ENCODE measurements around the gene NFATC4. TPM values are rescaled to one million over a fixed set of nuclear protein-coding genes. Genes with fewer than 3 reads are reported as not detected.

Gene NFATC4
- total and polyA plus RNA-seq, 12 donors = 3.0 to 69.2 (median 9.9) TPM

GRCh38 chr14:24363401-24363800, 4.6 kb upstream of the NFATC4 start:
- Histone ChIP-seq H3K27ac (no peak overlapping the region), H3K36me3 (no peaks in the 10 kb centered on the region), H3K4me1 (peaks cover 0 to 35% (median 25%) of the 10 kb centered on the region in 9 donors), H3K27me3 (peaks cover 0 to 44% (median 6%) of the 10 kb centered on the region in 7 donors), H3K4me3 (no peak overlapping the region), H3K9me3 (no peaks in the 10 kb centered on the region)
- DNase-seq = no peak
- no peak for ATAC-seq
- TF ChIP-seq, protein P1, sequence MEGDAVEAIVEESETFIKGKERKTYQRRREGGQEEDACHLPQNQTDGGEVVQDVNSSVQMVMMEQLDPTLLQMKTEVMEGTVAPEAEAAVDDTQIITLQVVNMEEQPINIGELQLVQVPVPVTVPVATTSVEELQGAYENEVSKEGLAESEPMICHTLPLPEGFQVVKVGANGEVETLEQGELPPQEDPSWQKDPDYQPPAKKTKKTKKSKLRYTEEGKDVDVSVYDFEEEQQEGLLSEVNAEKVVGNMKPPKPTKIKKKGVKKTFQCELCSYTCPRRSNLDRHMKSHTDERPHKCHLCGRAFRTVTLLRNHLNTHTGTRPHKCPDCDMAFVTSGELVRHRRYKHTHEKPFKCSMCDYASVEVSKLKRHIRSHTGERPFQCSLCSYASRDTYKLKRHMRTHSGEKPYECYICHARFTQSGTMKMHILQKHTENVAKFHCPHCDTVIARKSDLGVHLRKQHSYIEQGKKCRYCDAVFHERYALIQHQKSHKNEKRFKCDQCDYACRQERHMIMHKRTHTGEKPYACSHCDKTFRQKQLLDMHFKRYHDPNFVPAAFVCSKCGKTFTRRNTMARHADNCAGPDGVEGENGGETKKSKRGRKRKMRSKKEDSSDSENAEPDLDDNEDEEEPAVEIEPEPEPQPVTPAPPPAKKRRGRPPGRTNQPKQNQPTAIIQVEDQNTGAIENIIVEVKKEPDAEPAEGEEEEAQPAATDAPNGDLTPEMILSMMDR (IDR thresholded peaks at IDR 0.05) = no peak
- intact Hi-C loops (cut with DNase I) = loop anchor here in 2 of 10 donors (10.0 kb wide), 2 partner anchors 51 to 71 kb away; no protein-coding TSS in a partner anchor
- 93 to 95% methylated on average over 5 of the region's 5 CpGs for WGBS, 2 donors

GRCh38 chr14:24364841-24365240, 3.1 kb upstream of the NFATC4 start:
- TF ChIP-seq, protein P1 (IDR thresholded peaks at IDR 0.05) = no peak
- Histone ChIP-seq H3K4me3 (no peak overlapping the region), H3K9me3 (no peaks in the 10 kb centered on the region), H3K27ac (peak overlapping the region in 7 of 10 donors; percentile 86 to 96 (median 92)), H3K4me1 (peaks cover 0 to 44% (median 25%) of the 10 kb centered on the region in 9 donors), H3K27me3 (peaks cover 0 to 56% (median 9%) of the 10 kb centered on the region in 7 donors), H3K36me3 (no peaks in the 10 kb centered on the region)
- DNase-seq (no peak), ATAC-seq (no peak)
- 60 to 67% methylated on average over 1 of the region's 1 CpG for WGBS, 2 donors
- intact Hi-C loops (cut with DNase I) = loop anchor here in 4 of 10 donors (2.0 to 10.0 kb wide), 4 partner anchors 47 to 72 kb away; no protein-coding TSS in a partner anchor

GRCh38 chr14:24365600-24366412, 2.2 kb upstream of the NFATC4 start:
- intact Hi-C loops (cut with DNase I) = loop anchor here (1.0 to 10.0 kb wide), 12 partner anchors 31 to 71 kb away; partner anchors contain the start of genes ADCY4 (in 5 of the 10), NYNRIN (in 4 of the 10), CBLN3 (in 1 of the 10) and KHNYN (in 1 of the 10)
- ATAC-seq = peak; percentile 21 to 72 (median 58)
- H3K27me3 ChIP-seq = peaks cover 0 to 56% (median 9%) of the 10 kb centered on the region in 7 donors

DNA sequence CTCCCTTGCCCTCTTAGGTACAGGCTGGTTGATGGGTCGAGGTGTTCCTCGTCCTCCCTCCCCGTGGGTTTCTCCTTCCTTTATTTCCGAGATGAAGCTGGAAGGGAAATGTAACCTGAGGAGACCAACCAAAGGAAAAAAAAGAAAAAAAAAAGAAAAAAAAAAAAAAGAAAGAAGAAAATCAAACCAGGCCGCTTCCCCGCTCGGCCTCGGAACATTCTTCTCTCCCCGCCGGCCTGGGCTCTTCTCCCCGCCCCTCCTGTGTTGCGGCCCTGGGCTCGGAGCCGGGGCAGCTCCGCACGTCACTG, 1.6 kb upstream of the NFATC4 start:
- 3 to 15% methylated on average over 16 of the region's 16 CpGs for WGBS, 2 donors
- TF ChIP-seq, protein P1 (IDR thresholded peaks at IDR 0.05) = no peak
- Histone ChIP-seq H3K9me3 (no peaks in the 10 kb centered on the region), H3K36me3 (no peaks in the 10 kb centered on the region), H3K4me1 (peaks cover 0 to 56% (median 25%) of the 10 kb centered on the region in 9 donors), H3K4me3 (peak overlapping the region; percentile 29 to 64 (median 56)), H3K27ac (peak overlapping the region; percentile 82 to 96 (median 91)), H3K27me3 (peaks cover 0 to 56% (median 9%) of the 10 kb centered on the region in 7 donors)
- ATAC-seq = no peak
- no peak for DNase-seq
- intact Hi-C loops (cut with DNase I) = loop anchor here (1.0 to 10.0 kb wide), 11 partner anchors 31 to 68 kb away; partner anchors contain the start of genes ADCY4 (in 5 of the 10), NYNRIN (in 4 of the 10), CBLN3 (in 1 of the 10) and KHNYN (in 1 of the 10)

More at GRCh38 chr14:24365600-24366412, 2.2 kb upstream of the NFATC4 start:
- H3K36me3 ChIP-seq = no peaks in the 10 kb centered on the region
- peak overlapping the region; percentile 82 to 96 (median 91) for H3K27ac ChIP-seq
- H3K9me3 ChIP-seq = no peaks in the 10 kb centered on the region
- H3K4me1 ChIP-seq = peaks cover 0 to 51% (median 25%) of the 10 kb centered on the region in 9 donors
- TF ChIP-seq, protein P1 (IDR thresholded peaks at IDR 0.05) = peak; percentile 59 to 94 (median 84)
- DNase-seq = peak; percentile 82 to 86
- WGBS, 2 donors = 10% methylated on average over 28 of the region's 28 CpGs
- H3K4me3 ChIP-seq = peak overlapping the region in 9 of 10 donors; percentile 41 to 64 (median 59)
